CD4-positive, alpha-beta memory T cell (primary cell): ENCODE results near the gene PXDC1. TPM values are rescaled to one million over a fixed set of nuclear protein-coding genes. Genes with fewer than 3 reads are reported as not detected.

Experiments
- CTCF ChIA-PET: fragments of 350-600 bp; sonication (Branson Sonifier 250); formaldehyde crosslinking; loops from one replicate; lab custom pipeline; 2021; ENCODE audit warnings: inconsistent platforms; ENCODE audit not compliant: partially characterized antibody; lab: Charles Lee
- POLR2A ChIA-PET: fragments of 350-600 bp; sonication (Branson Sonifier 250); formaldehyde crosslinking; loops from one replicate; lab custom pipeline; 2021; ENCODE audit not compliant: partially characterized antibody; lab: Charles Lee
- DNase-seq, 5 donors: peaks; one replicate each; pipeline versions ENCODE4 v3.0.0 to v3.0.0-alpha.2; 2020 to 2022; ENCODE audit warnings: mixed read lengths in 1 of 5
- H3K27ac ChIP-seq: one replicate; pipeline ENCODE4 v1.7.0; 2013; ENCODE audit warnings: low read depth, low read length
- H3K27me3 ChIP-seq: 2 replicates; pipeline ENCODE4 v1.7.0; 2013; ENCODE audit warnings: mild to moderate bottlenecking, low read length, moderate library complexity; ENCODE audit not compliant: insufficient read depth
- H3K36me3 ChIP-seq: 2 replicates; pipeline ENCODE4 v1.7.0; 2013; ENCODE audit warnings: mild to moderate bottlenecking, low read length, moderate library complexity; ENCODE audit not compliant: insufficient read depth
- H3K4me1 ChIP-seq: 2 replicates; pipeline ENCODE4 v1.7.0; 2013; ENCODE audit warnings: mild to moderate bottlenecking, low read length, moderate library complexity; ENCODE audit not compliant: insufficient read depth
- H3K4me3 ChIP-seq, 2 donors: one replicate each; pipeline ENCODE4 v1.7.0; 2013; ENCODE audit warnings: low read length in 2 of 2, mild to moderate bottlenecking in 1 of 2
- H3K9me3 ChIP-seq, 2 donors: one replicate each; pipeline ENCODE4 v1.7.0; 2013; ENCODE audit warnings: low read length in 2 of 2, control low read depth in 1 of 2; ENCODE audit not compliant: control insufficient read depth in 1 of 2
- H3K27ac Mint-ChIP-seq, 7 donors: one replicate each; pipeline ENCODE4 v1.8.0; 2020 to 2021; ENCODE audit warnings: mixed read lengths in 7 of 7, mild to moderate bottlenecking in 6 of 7, inconsistent platforms in 3 of 7, moderate library complexity in 3 of 7
- H3K27me3 Mint-ChIP-seq, 2 donors: one replicate each; pipeline ENCODE4 v1.8.0; 2020 to 2021; ENCODE audit warnings: mixed read lengths in 2 of 2
- H3K36me3 Mint-ChIP-seq, 2 donors: one replicate each; pipeline ENCODE4 v1.8.0; 2020 to 2021; ENCODE audit warnings: mixed read lengths in 2 of 2, inconsistent platforms in 1 of 2, mild to moderate bottlenecking in 1 of 2
- H3K4me1 Mint-ChIP-seq, 4 donors: one replicate each; pipeline ENCODE4 v1.8.0; 2020 to 2021; ENCODE audit warnings: mixed read lengths in 4 of 4, mild to moderate bottlenecking in 1 of 4
- H3K4me3 Mint-ChIP-seq, 8 donors: one replicate each; pipeline ENCODE4 v1.8.0; 2020 to 2021; ENCODE audit warnings: mixed read lengths in 8 of 8, mild to moderate bottlenecking in 7 of 8, moderate library complexity in 6 of 8, inconsistent platforms in 3 of 8
- H3K9me3 Mint-ChIP-seq, 8 donors: one replicate each; pipeline ENCODE4 v1.8.0; 2020 to 2021; ENCODE audit warnings: mixed read lengths in 8 of 8, mild to moderate bottlenecking in 5 of 8, inconsistent platforms in 3 of 8, moderate library complexity in 1 of 8
- intact Hi-C: fragments of 100-400 bp; cut with micrococcal nuclease; formaldehyde crosslinking; loops from one replicate; pipeline ENCODE4 v1.15.1; 2023
- polyA plus RNA-seq, 2 donors: library from polyadenylated mRNA; unstranded; fragments of 300-500 nt; fragmentation: Illumina TruSeq; gene quantifications; one replicate each; pipeline ENCODE4 v1.2.3, GENCODE V29; 2021
- total RNA-seq, 2 experiments: library from RNA; stranded (reverse); gene quantifications; one replicate each; pipeline ENCODE4 v1.2.3, GENCODE V29; 2021

Gene PXDC1
- total and polyA plus RNA-seq, 4 experiments from 2014 or later: 0.50 to 0.52 TPM; not detected in 2

- H3K4me3 Mint-ChIP-seq: no peak overlapping the region
- H3K27ac ChIP-seq: no peak overlapping the region
- CTCF ChIA-PET: no interaction called here
Measured at GRCh38 chr6:3707751-3708412, 43.6 kb downstream of the PXDC1 start.

DNA sequence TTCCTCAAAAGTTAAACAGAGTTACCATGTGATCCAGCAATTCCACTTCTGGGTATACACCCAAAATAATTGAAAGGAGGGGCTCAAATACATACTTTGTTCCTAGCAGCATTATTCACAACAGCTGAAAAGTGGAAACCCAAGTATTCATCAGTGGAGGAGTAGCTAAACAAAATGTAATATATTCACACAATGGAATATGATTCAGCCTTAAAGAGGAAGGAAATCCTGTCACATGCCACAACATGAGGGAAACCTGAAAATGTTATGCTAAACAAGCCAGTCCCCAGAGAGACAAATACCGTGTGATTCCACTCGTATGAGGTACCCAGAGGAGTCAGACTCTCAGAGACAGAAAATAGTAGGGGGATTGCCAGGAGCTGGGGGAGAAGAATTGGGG, 44.5 kb downstream of the PXDC1 start:
- no peak for DNase-seq
- H3K36me3 ChIP-seq: no peaks in the 10 kb centered on the region
- no peaks in the 10 kb centered on the region for H3K9me3 ChIP-seq
- no peaks in the 10 kb centered on the region for H3K27me3 ChIP-seq
- ChIA-PET CTCF (no interaction called here), POLR2A (no interaction called here)
- no peaks in the 10 kb centered on the region for H3K4me1 Mint-ChIP-seq
- peaks cover 0 to 5% (median 0%) of the 10 kb centered on the region in 8 donors for H3K9me3 Mint-ChIP-seq
- no peak overlapping the region for H3K27ac ChIP-seq
- intact Hi-C loops: no loop called here
- no peak overlapping the region for H3K4me3 Mint-ChIP-seq
- H3K36me3 Mint-ChIP-seq: no peaks in the 10 kb centered on the region
- H3K27ac Mint-ChIP-seq: no peak overlapping the region
- H3K27me3 Mint-ChIP-seq: peaks cover 10 to 16% of the 10 kb centered on the region in 2 donors
- H3K4me3 ChIP-seq: no peak overlapping the region
- no peaks in the 10 kb centered on the region for H3K4me1 ChIP-seq

More at GRCh38 chr6:3707751-3708412, 43.6 kb downstream of the PXDC1 start:
- intact Hi-C loops: no loop called here
- H3K4me1 Mint-ChIP-seq: no peaks in the 10 kb centered on the region
- DNase-seq: no peak
- H3K27me3 Mint-ChIP-seq: peaks cover 6 to 16% of the 10 kb centered on the region in 2 donors
- H3K36me3 Mint-ChIP-seq: no peaks in the 10 kb centered on the region
- H3K4me3 ChIP-seq: no peak overlapping the region
- no peaks in the 10 kb centered on the region for H3K4me1 ChIP-seq
- H3K9me3 ChIP-seq: no peaks in the 10 kb centered on the region
- POLR2A ChIA-PET: no interaction called here
- no peaks in the 10 kb centered on the region for H3K36me3 ChIP-seq
- H3K9me3 Mint-ChIP-seq: peaks cover 0 to 5% (median 0%) of the 10 kb centered on the region in 8 donors
- no peaks in the 10 kb centered on the region for H3K27me3 ChIP-seq
- H3K27ac Mint-ChIP-seq: no peak overlapping the region

GRCh38 chr6:3706547-3706946, 45.0 kb downstream of the PXDC1 start:
- H3K4me1 ChIP-seq: no peaks in the 10 kb centered on the region
- Mint-ChIP-seq H3K4me1 (no peaks in the 10 kb centered on the region), H3K27me3 (peaks cover 10 to 16% of the 10 kb centered on the region in 2 donors), H3K4me3 (no peak overlapping the region), H3K27ac (no peak overlapping the region), H3K9me3 (peaks cover 0 to 5% (median 0%) of the 10 kb centered on the region in 8 donors), H3K36me3 (no peaks in the 10 kb centered on the region)
- DNase-seq: no peak
- H3K9me3 ChIP-seq: no peaks in the 10 kb centered on the region
- peaks cover 4% of the 10 kb centered on the region for H3K27me3 ChIP-seq
- ChIA-PET POLR2A (no interaction called here), CTCF (no interaction called here)
- no peaks in the 10 kb centered on the region for H3K36me3 ChIP-seq
- H3K27ac ChIP-seq: no peak overlapping the region
- no peak overlapping the region for H3K4me3 ChIP-seq
- intact Hi-C loops: no loop called here

DNA sequence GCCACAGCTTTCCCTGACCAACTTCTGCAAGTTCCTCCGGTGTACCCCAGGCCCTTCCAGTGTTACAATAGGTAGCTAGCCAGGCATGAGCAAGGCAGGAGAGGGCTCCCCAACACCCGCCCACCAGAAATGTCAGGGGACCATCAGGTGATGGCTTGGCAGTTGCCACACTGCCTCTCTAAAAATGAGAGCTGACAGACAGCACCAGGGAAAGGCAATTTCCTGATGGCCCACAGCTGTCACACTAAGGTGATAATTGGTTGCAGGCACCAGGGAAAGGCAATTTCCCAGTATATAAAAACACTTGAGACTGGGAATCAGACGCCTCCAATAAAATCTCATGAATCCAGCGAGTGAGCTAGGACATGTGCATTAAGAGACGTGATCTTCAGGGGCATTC, 49.9 kb downstream of the PXDC1 start:
- no peaks in the 10 kb centered on the region for H3K4me1 ChIP-seq
- Mint-ChIP-seq H3K9me3 (peaks cover 0 to 20% (median 6%) of the 10 kb centered on the region in 8 donors), H3K27me3 (peaks cover 20 to 21% of the 10 kb centered on the region in 2 donors), H3K36me3 (no peaks in the 10 kb centered on the region), H3K4me3 (no peak overlapping the region), H3K27ac (no peak overlapping the region), H3K4me1 (no peaks in the 10 kb centered on the region)
- H3K9me3 ChIP-seq: no peaks in the 10 kb centered on the region
- H3K27me3 ChIP-seq: peaks cover 4% of the 10 kb centered on the region
- intact Hi-C loops: no loop called here
- DNase-seq: no peak
- no peak overlapping the region for H3K27ac ChIP-seq
- CTCF ChIA-PET: interaction anchor here (1.3 kb wide), 1 partner anchor 18 kb away, joined by 4 read pairs; no protein-coding TSS in a partner anchor
- no peaks in the 10 kb centered on the region for H3K36me3 ChIP-seq
- H3K4me3 ChIP-seq: no peak overlapping the region
- POLR2A ChIA-PET: no interaction called here

DNA sequence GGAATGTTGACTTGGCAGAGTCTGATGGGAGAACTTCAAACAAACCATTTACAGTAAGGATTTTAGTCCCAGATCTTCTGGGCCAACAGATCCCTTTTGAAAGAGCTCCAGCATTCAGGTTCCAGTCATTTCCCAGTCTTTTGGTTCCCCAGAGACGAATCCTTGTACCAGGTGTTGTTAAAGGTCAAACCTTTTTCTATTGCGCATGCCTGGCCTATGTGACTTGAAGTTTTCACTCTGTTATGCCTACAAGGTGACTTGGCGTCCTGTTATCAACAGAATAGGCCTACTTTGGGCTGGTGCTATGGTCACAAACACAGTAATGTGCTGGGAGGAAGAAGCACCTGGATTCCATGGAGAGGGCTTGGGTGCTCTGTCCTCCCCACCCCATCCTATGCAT, 52.3 kb downstream of the PXDC1 start:
- H3K27me3 Mint-ChIP-seq: peaks cover 9 to 14% of the 10 kb centered on the region in 2 donors
- H3K4me3 Mint-ChIP-seq: no peak overlapping the region
- peaks cover 4% of the 10 kb centered on the region for H3K27me3 ChIP-seq
- no peaks in the 10 kb centered on the region for H3K4me1 Mint-ChIP-seq
- DNase-seq: no peak
- ChIA-PET POLR2A (no interaction called here), CTCF (no interaction called here)
- H3K9me3 ChIP-seq: no peaks in the 10 kb centered on the region
- H3K4me1 ChIP-seq: no peaks in the 10 kb centered on the region
- no peaks in the 10 kb centered on the region for H3K36me3 Mint-ChIP-seq
- H3K27ac ChIP-seq: no peak overlapping the region
- no peaks in the 10 kb centered on the region for H3K36me3 ChIP-seq
- H3K4me3 ChIP-seq: no peak overlapping the region
- intact Hi-C loops: no loop called here
- H3K27ac Mint-ChIP-seq: no peak overlapping the region
- H3K9me3 Mint-ChIP-seq: peaks cover 0 to 16% (median 6%) of the 10 kb centered on the region in 8 donors

DNA sequence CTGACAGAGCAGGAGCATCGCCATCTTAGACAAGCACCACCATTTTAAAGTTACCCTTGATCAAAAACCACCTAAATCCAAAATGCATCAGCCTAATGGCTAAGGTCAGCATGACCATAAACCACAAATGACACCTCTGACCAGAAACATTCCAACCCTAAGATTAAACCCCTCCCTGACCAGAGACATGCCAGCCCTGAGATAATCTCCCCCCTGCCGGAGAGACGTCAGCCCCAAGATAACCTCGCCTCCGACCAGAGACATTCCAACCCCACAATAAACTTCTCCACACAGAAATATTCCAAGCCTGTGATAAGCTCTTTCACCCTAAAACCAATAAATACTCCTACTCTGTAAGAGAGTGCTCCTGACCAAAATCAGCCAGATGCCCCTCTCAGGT, 53.5 kb downstream of the PXDC1 start:
- H3K9me3 Mint-ChIP-seq: peaks cover 0 to 16% (median 6%) of the 10 kb centered on the region in 8 donors
- peaks cover 7 to 14% of the 10 kb centered on the region in 2 donors for H3K27me3 Mint-ChIP-seq
- H3K4me1 Mint-ChIP-seq: no peaks in the 10 kb centered on the region
- no peaks in the 10 kb centered on the region for H3K36me3 Mint-ChIP-seq
- intact Hi-C loops: no loop called here
- Histone ChIP-seq H3K4me1 (no peaks in the 10 kb centered on the region), H3K27ac (no peak overlapping the region), H3K27me3 (peaks cover 4% of the 10 kb centered on the region), H3K36me3 (no peaks in the 10 kb centered on the region), H3K4me3 (no peak overlapping the region), H3K9me3 (no peaks in the 10 kb centered on the region)
- H3K4me3 Mint-ChIP-seq: no peak overlapping the region
- H3K27ac Mint-ChIP-seq: no peak overlapping the region
- POLR2A ChIA-PET: no interaction called here
- CTCF ChIA-PET: no interaction called here
- DNase-seq: no peak

DNA sequence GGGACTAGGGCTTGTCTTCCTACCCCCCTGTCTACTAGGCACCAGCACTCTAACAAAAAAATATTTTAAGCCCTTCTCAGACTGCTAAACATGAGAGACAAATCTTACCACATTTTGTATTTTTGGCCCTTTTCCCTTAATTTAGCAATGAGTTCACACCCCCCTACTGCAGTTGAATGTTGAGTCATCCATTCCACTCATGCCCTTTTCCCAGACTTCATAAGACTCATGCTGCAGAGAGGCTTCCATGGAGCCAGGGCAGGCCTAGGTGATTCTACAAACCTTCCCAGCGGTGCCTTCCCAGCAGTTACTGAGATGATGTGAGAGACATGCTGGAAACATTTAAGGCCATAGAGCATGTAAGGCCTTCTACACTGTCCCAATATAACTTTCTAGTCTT, 53.9 kb downstream of the PXDC1 start:
- Histone ChIP-seq H3K4me3 (no peak overlapping the region), H3K27ac (no peak overlapping the region), H3K36me3 (no peaks in the 10 kb centered on the region), H3K4me1 (no peaks in the 10 kb centered on the region), H3K27me3 (peaks cover 4% of the 10 kb centered on the region), H3K9me3 (no peaks in the 10 kb centered on the region)
- Mint-ChIP-seq H3K4me1 (no peaks in the 10 kb centered on the region), H3K27ac (no peak overlapping the region), H3K27me3 (peaks cover 7 to 12% of the 10 kb centered on the region in 2 donors), H3K9me3 (peaks cover 0 to 16% (median 6%) of the 10 kb centered on the region in 8 donors), H3K4me3 (no peak overlapping the region), H3K36me3 (no peaks in the 10 kb centered on the region)
- CTCF ChIA-PET: no interaction called here
- DNase-seq: no peak
- POLR2A ChIA-PET: no interaction called here
- intact Hi-C loops: no loop called here
